ENCODE data around the gene KIF23.

DNA sequence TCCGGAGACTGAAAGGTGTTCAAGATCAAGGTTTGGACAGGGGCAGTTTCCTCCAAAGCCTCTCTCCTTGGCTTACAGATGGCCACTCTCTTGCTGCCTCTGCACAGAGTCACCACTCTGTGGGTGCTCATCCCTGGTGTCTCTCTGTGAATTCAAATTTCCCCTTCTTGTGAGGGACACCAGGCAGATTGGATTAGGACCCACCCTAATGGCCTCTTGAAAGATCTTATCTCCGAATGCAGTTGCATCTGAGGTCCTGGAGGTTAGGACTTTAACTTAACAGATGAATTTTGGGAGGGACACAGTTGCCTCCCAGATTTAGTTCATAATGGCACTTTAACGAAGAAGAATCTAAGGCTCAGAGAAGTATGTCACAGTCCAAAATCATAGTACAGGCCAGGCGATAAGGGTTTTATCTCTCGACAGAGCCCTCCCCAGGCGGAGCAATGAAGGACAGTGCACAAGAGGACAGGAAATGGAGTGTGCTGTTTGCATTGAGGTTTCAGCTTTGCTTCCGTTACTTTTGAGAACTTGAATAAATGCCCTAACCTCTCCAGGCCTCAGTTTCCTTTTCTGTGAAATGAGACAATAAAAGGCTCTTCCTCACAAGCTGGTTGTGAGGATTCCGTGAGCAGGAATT is 38.9 kb upstream of the KIF23 start:
- no peak for TF ChIP-seq POLR2A (IDR thresholded peaks at IDR 0.05)
- TF ChIP-seq, protein P1, sequence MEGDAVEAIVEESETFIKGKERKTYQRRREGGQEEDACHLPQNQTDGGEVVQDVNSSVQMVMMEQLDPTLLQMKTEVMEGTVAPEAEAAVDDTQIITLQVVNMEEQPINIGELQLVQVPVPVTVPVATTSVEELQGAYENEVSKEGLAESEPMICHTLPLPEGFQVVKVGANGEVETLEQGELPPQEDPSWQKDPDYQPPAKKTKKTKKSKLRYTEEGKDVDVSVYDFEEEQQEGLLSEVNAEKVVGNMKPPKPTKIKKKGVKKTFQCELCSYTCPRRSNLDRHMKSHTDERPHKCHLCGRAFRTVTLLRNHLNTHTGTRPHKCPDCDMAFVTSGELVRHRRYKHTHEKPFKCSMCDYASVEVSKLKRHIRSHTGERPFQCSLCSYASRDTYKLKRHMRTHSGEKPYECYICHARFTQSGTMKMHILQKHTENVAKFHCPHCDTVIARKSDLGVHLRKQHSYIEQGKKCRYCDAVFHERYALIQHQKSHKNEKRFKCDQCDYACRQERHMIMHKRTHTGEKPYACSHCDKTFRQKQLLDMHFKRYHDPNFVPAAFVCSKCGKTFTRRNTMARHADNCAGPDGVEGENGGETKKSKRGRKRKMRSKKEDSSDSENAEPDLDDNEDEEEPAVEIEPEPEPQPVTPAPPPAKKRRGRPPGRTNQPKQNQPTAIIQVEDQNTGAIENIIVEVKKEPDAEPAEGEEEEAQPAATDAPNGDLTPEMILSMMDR (IDR thresholded peaks at IDR 0.05): no peak

Data from transverse colon (tissue), 3 donors.